Erythroblast (primary cell): ENCODE measurements around the gene GMNC.

Source experiments
- GATA1 ChIP-seq: IDR thresholded peaks from 2 replicates; pipeline ENCODE4 v1.6.1; 2011; ENCODE audit warnings: low read depth, mild to moderate bottlenecking, control low read depth, low read length, moderate library complexity
- POLR2A ChIP-seq: IDR thresholded peaks from 2 replicates; pipeline ENCODE4 v1.6.1; 2011; ENCODE audit warnings: mild to moderate bottlenecking, low read length

DNA sequence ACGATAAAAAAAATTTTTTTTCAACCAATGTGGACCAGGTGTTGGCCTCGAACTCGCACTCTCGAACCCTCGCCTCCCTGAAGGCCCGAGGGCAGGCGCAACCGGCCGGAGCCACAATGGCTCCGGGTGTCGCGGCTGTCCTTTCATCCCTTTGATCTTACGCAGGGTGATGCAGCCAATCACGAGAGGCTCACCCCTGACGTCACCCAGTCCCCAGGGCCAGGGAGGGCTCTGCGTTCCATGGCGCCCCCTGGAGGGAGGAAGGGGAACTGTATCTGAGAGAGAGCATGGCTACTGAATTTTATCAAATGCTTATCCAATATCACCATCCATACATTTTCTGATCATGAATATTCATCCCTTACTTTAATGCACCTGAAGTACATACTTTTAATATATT lies 15.4 kb upstream of the GMNC start:
- no peak for TF ChIP-seq POLR2A
- TF ChIP-seq GATA1, result no peak
